A673 (cell line): ENCODE measurements around the gene SOX13. TPM values are rescaled to one million over a fixed set of nuclear protein-coding genes. Genes with fewer than 3 reads are reported as not detected.
A peak's percentile ranks its signal among the peaks of the same experiment; 100 is the strongest.

Experiments
- BruUV-seq: library from RNA; stranded (reverse); fragments of 400-500 nt; replicated peaks from 2 replicates; lab custom pipeline; 2021; lab: Mats Ljungman, UMichigan
- CTCF ChIA-PET: fragments of 300-600 bp; sonication (Branson Sonifier 250); formaldehyde crosslinking; loops from one replicate; lab custom pipeline; 2022; ENCODE audit warnings: antibody characterized with exemption; lab: Charles Lee
- POLR2A ChIA-PET: fragments of 300-600 bp; sonication (Branson Sonifier 250); formaldehyde crosslinking; loops from one replicate; lab custom pipeline; 2022; ENCODE audit warnings: antibody characterized with exemption; ENCODE audit not compliant: low non-redundant PET; lab: Charles Lee
- DNase-seq: peaks from one replicate; pipeline ENCODE4 v3.0.0-alpha.2; 2015; ENCODE audit warnings: low spot score
- H3K27ac ChIP-seq: fragments of 200-600 bp; sonication (generic); 2 replicates; pipeline ENCODE4 v1.5.1; 2016; ENCODE audit warnings: mixed run types, low read depth, mild to moderate bottlenecking, mixed read lengths, antibody characterized with exemption, low read length; ENCODE audit not compliant: poor library complexity, severe bottlenecking
- H3K27me3 ChIP-seq: fragments of 200-600 bp; sonication (generic); replicated peaks from 2 replicates; pipeline ENCODE4 v1.6.1; 2017; ENCODE audit warnings: mixed run types, low read depth, mild to moderate bottlenecking, mixed read lengths, antibody characterized with exemption, low read length; ENCODE audit not compliant: insufficient read depth, poor library complexity
- H3K36me3 ChIP-seq: fragments of 200-600 bp; sonication (generic); 2 replicates; pipeline ENCODE4 v1.6.1; 2016; ENCODE audit warnings: mixed run types, mild to moderate bottlenecking, mixed read lengths, antibody characterized with exemption, low read length; ENCODE audit not compliant: insufficient read depth, poor library complexity, severe bottlenecking
- H3K4me1 ChIP-seq: fragments of 200-600 bp; sonication (generic); 2 replicates; pipeline ENCODE4 v1.6.1; 2017; ENCODE audit warnings: mixed run types, mild to moderate bottlenecking, mixed read lengths, antibody characterized with exemption, low read length; ENCODE audit not compliant: insufficient read depth, poor library complexity, severe bottlenecking
- H3K4me3 ChIP-seq: fragments of 200-600 bp; sonication (generic); 2 replicates; pipeline ENCODE4 v1.5.1; 2016; ENCODE audit warnings: low read depth, mixed run types, mild to moderate bottlenecking, mixed read lengths, low read length; ENCODE audit not compliant: poor library complexity, severe bottlenecking
- H3K9me3 ChIP-seq: fragments of 200-600 bp; sonication (generic); 2 replicates; pipeline ENCODE4 v1.6.1; 2016; ENCODE audit warnings: mixed run types, low read depth, mild to moderate bottlenecking, mixed read lengths, antibody characterized with exemption, low read length; ENCODE audit not compliant: poor library complexity, severe bottlenecking
- EZH2 ChIP-seq: fragments of 200-600 bp; sonication (generic); IDR thresholded peaks from 2 replicates; pipeline ENCODE4 v1.6.1; 2017; ENCODE audit warnings: borderline replicate concordance, low read depth, mild to moderate bottlenecking, mixed read lengths, antibody characterized with exemption, low read length; ENCODE audit not compliant: poor library complexity, severe bottlenecking
- intact Hi-C: fragments of 100-400 bp; cut with micrococcal nuclease; formaldehyde crosslinking; loops from one replicate; pipeline ENCODE4 v1.10.0; 2022; ENCODE audit not compliant: unreplicated experiment
- total RNA-seq: library from RNA; stranded (reverse); gene quantifications from 2 replicates; pipeline ENCODE4 v1.2.3, GENCODE V29; 2021
- TF ChIP-seq, protein P1 (sequence below): fragments of 300-800, 200-600 bp; sonication (generic); conservative IDR thresholded peaks from 2 replicates; pipeline ENCODE4 v1.5.1; 2017; ENCODE audit warnings: low read depth, mild to moderate bottlenecking, antibody characterized with exemption, low read length, moderate library complexity, mixed read lengths

SOX13 gene
- total RNA-seq, 1 experiment from 2014 or later, result 9.4 TPM

DNA sequence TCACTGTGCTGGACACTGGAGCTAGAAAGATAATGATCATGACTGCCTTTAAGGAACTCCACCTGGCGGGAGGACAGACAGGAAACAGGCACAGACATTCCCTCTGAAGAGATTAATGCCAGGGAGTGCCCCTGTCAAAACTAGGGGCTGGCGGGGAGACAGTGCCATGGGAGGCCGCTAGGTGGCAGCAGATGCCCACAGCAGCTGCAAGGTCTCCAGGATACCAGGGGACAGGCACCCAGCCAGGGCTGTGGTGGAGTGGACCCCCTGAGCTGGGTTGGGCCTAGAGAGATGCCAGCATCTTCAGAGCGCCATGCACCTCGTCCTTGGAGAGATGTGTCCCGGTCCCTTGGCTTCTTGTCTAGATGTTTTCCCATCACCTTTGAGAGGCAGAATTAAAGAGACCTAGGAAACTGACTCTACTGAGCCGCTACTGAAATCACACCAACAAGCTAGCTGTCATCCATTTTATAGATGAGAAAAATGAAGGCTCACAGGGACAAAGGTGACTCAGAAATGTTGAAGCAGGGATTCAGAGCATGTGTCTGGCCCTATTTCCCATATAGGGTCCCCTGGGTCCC, 89.7 kb downstream of the SOX13 start:
- no peak overlapping the region for H3K4me3 ChIP-seq
- POLR2A ChIA-PET, result interaction anchor here (0.5 kb wide), 1 partner anchor 19 kb away, joined by 14 read pairs; no protein-coding TSS in a partner anchor
- TF ChIP-seq, protein P1, sequence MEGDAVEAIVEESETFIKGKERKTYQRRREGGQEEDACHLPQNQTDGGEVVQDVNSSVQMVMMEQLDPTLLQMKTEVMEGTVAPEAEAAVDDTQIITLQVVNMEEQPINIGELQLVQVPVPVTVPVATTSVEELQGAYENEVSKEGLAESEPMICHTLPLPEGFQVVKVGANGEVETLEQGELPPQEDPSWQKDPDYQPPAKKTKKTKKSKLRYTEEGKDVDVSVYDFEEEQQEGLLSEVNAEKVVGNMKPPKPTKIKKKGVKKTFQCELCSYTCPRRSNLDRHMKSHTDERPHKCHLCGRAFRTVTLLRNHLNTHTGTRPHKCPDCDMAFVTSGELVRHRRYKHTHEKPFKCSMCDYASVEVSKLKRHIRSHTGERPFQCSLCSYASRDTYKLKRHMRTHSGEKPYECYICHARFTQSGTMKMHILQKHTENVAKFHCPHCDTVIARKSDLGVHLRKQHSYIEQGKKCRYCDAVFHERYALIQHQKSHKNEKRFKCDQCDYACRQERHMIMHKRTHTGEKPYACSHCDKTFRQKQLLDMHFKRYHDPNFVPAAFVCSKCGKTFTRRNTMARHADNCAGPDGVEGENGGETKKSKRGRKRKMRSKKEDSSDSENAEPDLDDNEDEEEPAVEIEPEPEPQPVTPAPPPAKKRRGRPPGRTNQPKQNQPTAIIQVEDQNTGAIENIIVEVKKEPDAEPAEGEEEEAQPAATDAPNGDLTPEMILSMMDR, result peak; percentile 99
- no peak for TF ChIP-seq EZH2
- intact Hi-C loops, result loop anchor here (1.0 to 2.0 kb wide), 4 partner anchors 45 to 338 kb away; partner anchors contain the start of gene SNRPE
- no peak overlapping the region for H3K27ac ChIP-seq
- H3K36me3 ChIP-seq, result no peaks in the 10 kb centered on the region
- H3K4me1 ChIP-seq, result peaks cover 3% of the 10 kb centered on the region
- peak; percentile 85 for DNase-seq
- no peaks in the 10 kb centered on the region for H3K9me3 ChIP-seq
- CTCF ChIA-PET, result interaction anchor here (0.6 to 1.9 kb wide), 8 partner anchors 9 to 291 kb away, joined by 3 to 12 read pairs (median 5); no protein-coding TSS in a partner anchor
- no peaks in the 10 kb centered on the region for H3K27me3 ChIP-seq
- no TSS peak for BruUV-seq

DNA sequence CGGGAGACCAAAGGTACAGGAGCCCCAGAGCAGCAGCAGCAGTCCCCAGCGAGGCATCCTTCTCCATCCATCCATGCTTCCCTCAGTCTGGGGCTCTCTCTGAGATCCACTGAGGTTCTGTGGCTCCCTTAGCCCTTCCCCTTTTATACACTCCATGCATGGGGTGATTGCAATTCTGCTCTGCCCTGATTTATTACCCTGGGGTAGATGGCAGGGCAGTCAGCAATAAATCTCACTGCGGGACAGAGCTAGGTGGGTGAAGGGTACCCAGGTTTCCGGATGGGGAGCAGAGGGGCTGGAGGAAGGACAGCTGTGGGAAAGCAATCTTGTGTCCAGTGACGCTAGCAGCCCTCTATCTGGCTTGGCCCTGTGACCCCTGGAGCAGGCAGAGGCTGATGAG, 93.3 kb downstream of the SOX13 start, which contains the start of gene REN:
Gene REN, minus strand, starts transcription at position 119 of the 400 bp plus-strand sequence. Its CDS starts 44 bp downstream, at position 75.
- ChIA-PET POLR2A (no interaction called here), CTCF (no interaction called here)
- Histone ChIP-seq H3K36me3 (no peaks in the 10 kb centered on the region), H3K4me1 (peaks cover 3% of the 10 kb centered on the region), H3K27me3 (no peaks in the 10 kb centered on the region), H3K4me3 (no peak within 1 kb of the TSS), H3K27ac (no peak within 1 kb of the TSS), H3K9me3 (peaks cover 13% of the 10 kb centered on the region)
- no TSS peak for BruUV-seq
- no peak for DNase-seq
- intact Hi-C loops, result no loop called here
- no peak for TF ChIP-seq EZH2
- TF ChIP-seq, protein P1, result no peak

DNA sequence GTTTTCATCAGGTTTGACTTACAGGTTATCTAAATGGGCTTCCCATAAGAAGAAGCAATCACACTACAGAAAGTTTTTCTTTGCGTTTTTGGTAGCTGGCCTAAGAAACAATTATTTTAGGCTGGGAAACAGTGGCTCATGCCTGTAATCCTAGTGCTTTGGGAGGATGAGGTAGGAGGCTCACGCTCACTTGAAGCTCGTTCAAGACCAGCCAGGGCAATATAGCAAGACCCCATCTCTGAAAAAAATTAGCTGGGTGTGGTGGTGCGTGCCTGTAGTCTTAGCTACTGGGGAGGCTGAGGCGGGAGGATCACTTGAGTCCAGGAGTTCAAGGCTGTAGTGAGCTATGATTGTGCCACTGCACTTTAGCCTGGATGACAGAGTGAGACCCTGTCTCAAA, 94.8 kb downstream of the SOX13 start:
- ChIA-PET CTCF (no interaction called here), POLR2A (no interaction called here)
- no TSS peak for BruUV-seq
- H3K9me3 ChIP-seq, result peaks cover 13% of the 10 kb centered on the region
- no peaks in the 10 kb centered on the region for H3K27me3 ChIP-seq
- intact Hi-C loops, result no loop called here
- no peaks in the 10 kb centered on the region for H3K36me3 ChIP-seq
- DNase-seq, result no peak
- H3K4me1 ChIP-seq, result no peaks in the 10 kb centered on the region
- no peak overlapping the region for H3K27ac ChIP-seq
- TF ChIP-seq, protein P1, result no peak
- TF ChIP-seq EZH2, result no peak
- no peak overlapping the region for H3K4me3 ChIP-seq
